ENCODE results near the gene CHD8.

- TF ChIP-seq POLR2A (IDR thresholded peaks at IDR 0.05; ENCODE audit: low read length) (no peak), GATA1 (IDR thresholded peaks at IDR 0.05; ENCODE audit: low read depth, low read length) (no peak)
Observed at GRCh38 chr14:21494902-21495762, 39.2 kb upstream of the CHD8 start.
